Kidney epithelial cell (primary cell): ENCODE results near the gene TGIF2. TPM values are rescaled to one million over a fixed set of nuclear protein-coding genes. Genes with fewer than 3 reads are reported as not detected.

Experiments used
- DNase-seq: peaks from one replicate; pipeline ENCODE4 v3.0.0-alpha.2; 2010; ENCODE audit warnings: low read depth
- H3K27me3 ChIP-seq: 2 replicates; pipeline ENCODE4 v1.6.0; 2011; ENCODE audit warnings: low read length; ENCODE audit not compliant: control insufficient read depth, insufficient read depth
- H3K36me3 ChIP-seq: 2 replicates; pipeline ENCODE4 v1.5.1; 2011; ENCODE audit warnings: low read length; ENCODE audit not compliant: control insufficient read depth, insufficient read depth
- H3K4me3 ChIP-seq: 2 replicates; pipeline ENCODE4 v1.5.1; 2011; ENCODE audit warnings: low read depth, mild to moderate bottlenecking, control low read depth, low read length
- total RNA-seq: library from RNA; depleted of rRNA; stranded (reverse); fragments of >200 nt; gene quantifications from 2 replicates; pipeline ENCODE4 v1.2.3, GENCODE V29; 2015
- TF ChIP-seq, protein P1 (sequence below): IDR thresholded peaks from 2 replicates; pipeline ENCODE4 v1.5.1; 2011; ENCODE audit warnings: mild to moderate bottlenecking, moderate library complexity, low read length, control low read depth, inconsistent platforms; ENCODE audit not compliant: insufficient read depth, poor library complexity, severe bottlenecking

The TGIF2 gene
- total RNA-seq, 1 donor from 2014 or later = 22.0 TPM

DNA sequence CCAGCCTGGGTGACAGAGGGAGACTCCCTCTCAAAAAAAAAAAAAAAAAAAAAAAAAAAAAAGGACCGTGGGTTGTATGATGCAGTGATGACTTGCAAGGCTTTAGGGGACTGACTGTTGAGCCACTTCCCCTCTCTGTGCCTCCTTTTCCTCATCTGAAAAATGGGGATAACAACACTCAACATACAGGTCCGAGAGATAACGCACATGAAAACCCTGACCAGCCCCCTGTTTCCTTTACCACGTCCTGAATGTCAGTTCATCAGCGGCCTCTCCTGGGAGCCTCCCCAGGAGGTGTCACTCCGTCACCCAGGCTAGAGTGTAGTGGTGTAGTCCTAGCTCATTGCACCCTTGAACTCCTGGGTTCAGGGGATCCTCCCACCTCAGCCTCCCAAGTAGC is 68.7 kb downstream of the TGIF2 start:
- no peak for DNase-seq
- TF ChIP-seq, protein P1, sequence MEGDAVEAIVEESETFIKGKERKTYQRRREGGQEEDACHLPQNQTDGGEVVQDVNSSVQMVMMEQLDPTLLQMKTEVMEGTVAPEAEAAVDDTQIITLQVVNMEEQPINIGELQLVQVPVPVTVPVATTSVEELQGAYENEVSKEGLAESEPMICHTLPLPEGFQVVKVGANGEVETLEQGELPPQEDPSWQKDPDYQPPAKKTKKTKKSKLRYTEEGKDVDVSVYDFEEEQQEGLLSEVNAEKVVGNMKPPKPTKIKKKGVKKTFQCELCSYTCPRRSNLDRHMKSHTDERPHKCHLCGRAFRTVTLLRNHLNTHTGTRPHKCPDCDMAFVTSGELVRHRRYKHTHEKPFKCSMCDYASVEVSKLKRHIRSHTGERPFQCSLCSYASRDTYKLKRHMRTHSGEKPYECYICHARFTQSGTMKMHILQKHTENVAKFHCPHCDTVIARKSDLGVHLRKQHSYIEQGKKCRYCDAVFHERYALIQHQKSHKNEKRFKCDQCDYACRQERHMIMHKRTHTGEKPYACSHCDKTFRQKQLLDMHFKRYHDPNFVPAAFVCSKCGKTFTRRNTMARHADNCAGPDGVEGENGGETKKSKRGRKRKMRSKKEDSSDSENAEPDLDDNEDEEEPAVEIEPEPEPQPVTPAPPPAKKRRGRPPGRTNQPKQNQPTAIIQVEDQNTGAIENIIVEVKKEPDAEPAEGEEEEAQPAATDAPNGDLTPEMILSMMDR = no peak
- no peaks in the 10 kb centered on the region for H3K27me3 ChIP-seq
- no peaks in the 10 kb centered on the region for H3K36me3 ChIP-seq
- H3K4me3 ChIP-seq = no peak overlapping the region

Other genes starting within 250 kb of the TGIF2 start
- gene MYL9, start 32.1 kb upstream of the TGIF2 start, total RNA-seq = 58.5 and 83.2 TPM in 2 replicates
- 123 and 162 TPM in 2 replicates for gene RAB5IF, start 32.2 kb downstream of the TGIF2 start, total RNA-seq
- gene SLA2, start 72.6 kb downstream of the TGIF2 start, total RNA-seq = 0.08 TPM in 1 of 2 replicates, not detected in the other
- gene NDRG3, start 172.5 kb downstream of the TGIF2 start, total RNA-seq = 17.2 and 20.2 TPM in 2 replicates
- 8.4 and 9.5 TPM in 2 replicates for gene DSN1, start 200.2 kb downstream of the TGIF2 start, total RNA-seq